Loucy (cell line): ENCODE measurements around the gene PALLD.

Experiments used
- EZH2phosphoT487 ChIP-seq: fragments of 200-600 bp; IDR thresholded peaks from 2 replicates; pipeline ENCODE4 v1.6.1; 2018; ENCODE audit warnings: antibody characterized with exemption, mild to moderate bottlenecking, moderate library complexity, borderline replicate concordance
- TF ChIP-seq, protein P1 (sequence below): fragments of 200-600 bp; sonication (generic); conservative IDR thresholded peaks from 2 replicates; pipeline ENCODE4 v1.5.1; 2014; ENCODE audit warnings: mild to moderate bottlenecking, antibody characterized with exemption, low read length

DNA sequence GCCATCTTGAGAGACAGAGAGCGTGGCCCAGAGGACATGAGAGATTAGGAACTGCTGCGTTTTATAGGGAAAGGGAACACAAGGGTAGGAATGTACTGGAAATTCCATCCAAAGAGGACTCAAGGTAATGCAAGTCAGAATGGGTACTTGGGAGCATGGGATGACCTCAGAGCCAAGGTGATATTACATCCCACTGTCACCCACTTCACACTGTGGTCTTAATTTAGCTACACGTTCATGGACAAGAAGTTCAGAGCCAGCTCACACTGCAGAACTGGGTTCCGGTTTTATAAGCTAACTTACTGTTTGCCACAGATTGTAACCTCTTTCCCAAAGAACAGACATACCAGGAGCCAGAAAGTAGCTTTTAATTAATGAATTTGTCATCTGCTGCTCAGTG lies 268.5 kb downstream of the PALLD start:
- TF ChIP-seq, protein P1, sequence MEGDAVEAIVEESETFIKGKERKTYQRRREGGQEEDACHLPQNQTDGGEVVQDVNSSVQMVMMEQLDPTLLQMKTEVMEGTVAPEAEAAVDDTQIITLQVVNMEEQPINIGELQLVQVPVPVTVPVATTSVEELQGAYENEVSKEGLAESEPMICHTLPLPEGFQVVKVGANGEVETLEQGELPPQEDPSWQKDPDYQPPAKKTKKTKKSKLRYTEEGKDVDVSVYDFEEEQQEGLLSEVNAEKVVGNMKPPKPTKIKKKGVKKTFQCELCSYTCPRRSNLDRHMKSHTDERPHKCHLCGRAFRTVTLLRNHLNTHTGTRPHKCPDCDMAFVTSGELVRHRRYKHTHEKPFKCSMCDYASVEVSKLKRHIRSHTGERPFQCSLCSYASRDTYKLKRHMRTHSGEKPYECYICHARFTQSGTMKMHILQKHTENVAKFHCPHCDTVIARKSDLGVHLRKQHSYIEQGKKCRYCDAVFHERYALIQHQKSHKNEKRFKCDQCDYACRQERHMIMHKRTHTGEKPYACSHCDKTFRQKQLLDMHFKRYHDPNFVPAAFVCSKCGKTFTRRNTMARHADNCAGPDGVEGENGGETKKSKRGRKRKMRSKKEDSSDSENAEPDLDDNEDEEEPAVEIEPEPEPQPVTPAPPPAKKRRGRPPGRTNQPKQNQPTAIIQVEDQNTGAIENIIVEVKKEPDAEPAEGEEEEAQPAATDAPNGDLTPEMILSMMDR, result no peak
- TF ChIP-seq EZH2phosphoT487, result no peak
